HUES6 (cell line): ENCODE measurements around the gene ACVR1.

Experiments
- H3K27ac ChIP-seq: 2 replicates; pipeline ENCODE4 v1.7.0; 2013; ENCODE audit warnings: low read depth, mild to moderate bottlenecking, low read length, inconsistent platforms
- H3K27me3 ChIP-seq: 2 replicates; pipeline ENCODE4 v1.6.1; 2013; ENCODE audit warnings: low read length; ENCODE audit not compliant: control insufficient read depth, insufficient read depth
- H3K36me3 ChIP-seq: 2 replicates; pipeline ENCODE4 v1.6.1; 2013; ENCODE audit warnings: low read length; ENCODE audit not compliant: control insufficient read depth, insufficient read depth
- H3K4me1 ChIP-seq: 2 replicates; pipeline ENCODE4 v1.6.1; 2013; ENCODE audit warnings: low read length; ENCODE audit not compliant: control insufficient read depth, insufficient read depth
- H3K4me3 ChIP-seq: 2 replicates; pipeline ENCODE4 v1.5.1; 2013; ENCODE audit warnings: low read depth, low read length
- H3K9ac ChIP-seq: one replicate; pipeline ENCODE4 v1.6.1; 2013; ENCODE audit warnings: mild to moderate bottlenecking, low read length
- H3K9me3 ChIP-seq: 2 replicates; pipeline ENCODE4 v1.6.1; 2013; ENCODE audit warnings: low read depth, low read length; ENCODE audit not compliant: control insufficient read depth, insufficient read depth

ACVR1 gene

DNA sequence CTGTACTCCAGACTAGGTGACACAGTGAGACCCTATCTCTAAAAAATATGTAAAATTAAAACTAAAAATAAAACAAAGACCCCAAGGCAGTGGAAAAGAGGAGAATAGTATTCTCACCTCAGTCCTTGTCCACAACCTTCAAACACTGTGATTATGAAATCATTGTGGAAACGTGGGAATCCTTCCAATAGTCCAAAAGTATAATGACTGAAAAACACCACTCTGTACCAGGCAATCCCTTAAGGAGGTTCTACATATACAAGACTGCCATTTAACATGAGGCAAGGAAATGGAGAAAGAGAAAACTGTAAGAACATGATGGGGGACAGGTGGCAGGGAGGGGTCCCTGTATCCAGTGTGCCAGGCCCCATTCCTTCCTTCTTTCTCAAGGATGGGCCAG lies 66.1 kb downstream of the ACVR1 start:
- no peak overlapping the region for H3K9ac ChIP-seq
- no peak overlapping the region for H3K4me3 ChIP-seq
- H3K9me3 ChIP-seq = no peaks in the 10 kb centered on the region
- H3K4me1 ChIP-seq = no peaks in the 10 kb centered on the region
- H3K36me3 ChIP-seq = peaks cover 3% of the 10 kb centered on the region; the same call in 1 of the 2 replicates
- no peaks in the 10 kb centered on the region for H3K27me3 ChIP-seq
- H3K27ac ChIP-seq = no peak overlapping the region

DNA sequence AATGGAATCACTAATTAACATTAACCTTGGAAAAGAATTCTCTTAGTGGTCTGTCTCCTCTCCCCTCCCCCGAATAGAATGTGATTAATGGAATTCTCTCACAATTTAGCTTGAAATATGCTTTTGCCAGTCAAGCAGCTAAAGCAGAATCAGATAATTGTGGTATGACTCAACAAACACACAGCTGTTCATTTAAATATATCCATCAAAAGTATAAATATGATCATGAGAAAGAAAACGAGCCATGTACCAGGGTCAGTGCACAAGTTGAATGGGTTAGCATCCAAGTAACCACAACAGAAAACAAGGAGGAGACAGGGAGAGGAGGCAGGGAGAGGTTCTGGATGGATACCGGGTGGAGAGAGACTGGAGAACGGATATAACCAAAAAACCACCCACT lies 66.9 kb downstream of the ACVR1 start:
- H3K36me3 ChIP-seq = no peaks in the 10 kb centered on the region
- no peaks in the 10 kb centered on the region for H3K9me3 ChIP-seq
- no peaks in the 10 kb centered on the region for H3K27me3 ChIP-seq
- no peaks in the 10 kb centered on the region for H3K4me1 ChIP-seq
- no peak overlapping the region for H3K9ac ChIP-seq
- no peak overlapping the region for H3K4me3 ChIP-seq
- no peak overlapping the region for H3K27ac ChIP-seq

DNA sequence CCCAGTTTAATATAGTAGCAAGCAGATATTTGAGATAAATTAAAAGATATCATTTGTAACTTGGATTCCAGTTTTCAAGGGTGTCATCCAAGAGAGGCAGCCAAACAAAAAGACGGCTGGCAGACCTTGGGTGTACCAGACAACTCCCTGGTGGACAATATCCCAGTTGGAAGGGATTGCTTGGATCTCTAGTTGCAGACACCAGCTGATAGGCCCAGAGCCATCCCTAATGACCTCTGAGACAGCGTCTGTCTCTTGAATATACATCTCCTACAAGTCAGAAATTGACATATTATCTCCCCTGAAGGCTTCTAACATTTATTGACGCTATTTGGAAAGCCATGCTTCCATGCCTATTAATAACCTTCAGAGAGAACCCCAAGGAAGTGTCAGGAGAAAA lies 67.7 kb downstream of the ACVR1 start:
- no peaks in the 10 kb centered on the region for H3K36me3 ChIP-seq
- no peak overlapping the region for H3K9ac ChIP-seq
- no peak overlapping the region for H3K27ac ChIP-seq
- H3K27me3 ChIP-seq = no peaks in the 10 kb centered on the region
- no peaks in the 10 kb centered on the region for H3K9me3 ChIP-seq
- no peak overlapping the region for H3K4me3 ChIP-seq
- H3K4me1 ChIP-seq = no peaks in the 10 kb centered on the region

GRCh38 chr2:157806426-157807077 lies 69.6 kb downstream of the ACVR1 start:
- H3K9me3 ChIP-seq = no peaks in the 10 kb centered on the region
- no peaks in the 10 kb centered on the region for H3K27me3 ChIP-seq
- H3K27ac ChIP-seq = no peak overlapping the region
- H3K9ac ChIP-seq = no peak overlapping the region
- H3K4me3 ChIP-seq = no peak overlapping the region
- H3K4me1 ChIP-seq = no peaks in the 10 kb centered on the region
- no peaks in the 10 kb centered on the region for H3K36me3 ChIP-seq

DNA sequence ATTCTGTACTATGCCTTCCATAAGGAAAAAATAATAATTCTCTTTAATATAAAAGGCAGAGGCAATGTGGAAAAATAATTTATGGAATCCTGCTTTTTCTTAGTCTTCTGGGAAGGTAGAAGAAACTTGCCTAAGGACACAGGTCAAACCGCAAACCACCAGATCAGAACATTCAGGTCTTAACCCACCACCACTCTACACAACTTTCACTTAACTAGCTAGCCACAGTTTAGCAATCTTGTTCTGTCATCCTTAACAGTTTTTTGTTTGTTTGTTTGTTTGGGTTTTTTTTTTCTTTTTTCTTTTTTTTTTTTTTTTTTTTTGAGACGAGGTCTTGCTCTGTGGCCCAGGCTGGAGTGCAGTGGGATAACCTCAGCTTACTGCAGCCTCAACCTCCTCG lies 70.6 kb downstream of the ACVR1 start:
- no peak overlapping the region for H3K27ac ChIP-seq
- no peaks in the 10 kb centered on the region for H3K9me3 ChIP-seq
- no peaks in the 10 kb centered on the region for H3K27me3 ChIP-seq
- H3K4me1 ChIP-seq = no peaks in the 10 kb centered on the region
- no peak overlapping the region for H3K9ac ChIP-seq
- no peaks in the 10 kb centered on the region for H3K36me3 ChIP-seq
- no peak overlapping the region for H3K4me3 ChIP-seq

GRCh38 chr2:157804355-157804754 lies 71.8 kb downstream of the ACVR1 start:
- Histone ChIP-seq H3K9ac (no peak overlapping the region), H3K9me3 (no peaks in the 10 kb centered on the region), H3K4me1 (no peaks in the 10 kb centered on the region), H3K27ac (no peak overlapping the region), H3K36me3 (no peaks in the 10 kb centered on the region), H3K27me3 (no peaks in the 10 kb centered on the region), H3K4me3 (no peak overlapping the region)

DNA sequence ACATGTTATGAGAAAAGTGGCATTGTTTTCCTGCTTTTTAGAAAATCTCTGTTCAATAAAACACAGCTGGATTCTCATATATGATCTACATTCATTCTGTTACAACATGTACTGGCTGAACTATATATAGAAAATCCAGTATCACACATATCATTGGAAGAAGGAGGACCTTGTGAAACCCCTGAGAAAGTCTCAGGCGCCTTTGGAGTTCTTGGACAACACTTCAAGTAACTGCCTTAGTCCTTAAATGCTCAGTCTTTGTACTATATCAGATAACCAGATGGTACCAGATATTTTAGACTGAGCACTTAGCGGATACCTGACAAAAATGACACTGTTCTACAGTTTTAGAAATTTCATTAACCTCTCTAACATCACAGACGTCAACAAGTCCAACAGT lies 72.2 kb downstream of the ACVR1 start:
- H3K9me3 ChIP-seq = no peaks in the 10 kb centered on the region
- H3K4me1 ChIP-seq = no peaks in the 10 kb centered on the region
- H3K4me3 ChIP-seq = no peak overlapping the region
- H3K36me3 ChIP-seq = no peaks in the 10 kb centered on the region
- no peaks in the 10 kb centered on the region for H3K27me3 ChIP-seq
- H3K9ac ChIP-seq = no peak overlapping the region
- no peak overlapping the region for H3K27ac ChIP-seq

DNA sequence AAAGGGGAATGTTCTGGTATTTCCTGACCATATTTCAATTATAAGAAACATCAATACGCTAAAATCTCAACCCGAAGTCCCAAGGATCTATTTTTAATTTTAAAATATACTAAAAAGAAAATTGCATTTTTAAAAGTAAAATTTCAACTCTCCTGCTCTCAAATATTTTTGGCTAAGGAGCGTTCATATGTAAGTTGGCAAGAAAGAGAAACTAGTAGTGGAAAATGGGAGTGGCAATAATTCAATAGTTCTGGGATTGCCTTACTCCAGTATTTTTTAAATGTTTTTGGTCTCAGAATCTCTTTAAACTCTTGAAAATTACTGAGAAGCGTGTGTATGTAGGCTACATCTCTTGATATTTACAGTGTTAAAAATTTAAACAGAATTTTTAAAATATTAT lies 72.7 kb downstream of the ACVR1 start:
- no peak overlapping the region for H3K9ac ChIP-seq
- H3K36me3 ChIP-seq = no peaks in the 10 kb centered on the region
- no peak overlapping the region for H3K27ac ChIP-seq
- H3K4me1 ChIP-seq = no peaks in the 10 kb centered on the region
- no peaks in the 10 kb centered on the region for H3K9me3 ChIP-seq
- H3K27me3 ChIP-seq = no peaks in the 10 kb centered on the region
- H3K4me3 ChIP-seq = no peak overlapping the region

- no peak overlapping the region for H3K4me3 ChIP-seq
- no peaks in the 10 kb centered on the region for H3K9me3 ChIP-seq
- peaks cover 7% of the 10 kb centered on the region for H3K36me3 ChIP-seq
Observed at GRCh38 chr2:157800838-157801495, 75.2 kb downstream of the ACVR1 start.

DNA sequence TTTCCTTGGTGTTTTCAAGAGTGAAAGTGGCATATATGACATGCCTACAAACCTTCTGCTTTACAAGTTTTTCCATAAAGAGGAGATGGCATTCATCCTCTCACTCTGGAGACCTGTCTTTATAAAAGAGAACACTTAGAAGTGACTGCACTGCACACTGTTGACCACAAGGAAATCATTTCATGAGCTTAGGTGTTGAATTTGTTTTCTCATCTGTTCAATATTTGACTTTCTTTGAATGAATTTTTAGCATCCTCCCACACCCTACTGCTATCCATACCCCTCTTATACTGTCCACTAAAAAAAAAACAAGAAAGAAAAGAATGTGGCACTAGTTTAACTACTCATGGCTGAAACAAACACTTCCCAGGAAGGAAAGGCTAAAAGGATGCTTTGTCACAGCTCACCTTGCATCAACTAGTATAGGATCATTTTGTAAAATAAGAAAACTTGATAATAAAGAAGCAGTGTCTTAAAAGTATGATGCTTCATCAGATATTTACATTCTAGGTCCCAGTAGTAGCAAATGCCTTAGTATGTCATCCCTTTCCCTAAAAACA lies 83.0 kb downstream of the ACVR1 start:
- Histone ChIP-seq H3K9me3 (no peaks in the 10 kb centered on the region), H3K36me3 (peaks cover 7% of the 10 kb centered on the region), H3K4me1 (peaks cover 13% of the 10 kb centered on the region; the same call in 1 of the 2 replicates), H3K27me3 (no peaks in the 10 kb centered on the region), H3K27ac (no peak overlapping the region), H3K4me3 (no peak overlapping the region), H3K9ac (no peak overlapping the region)

More at GRCh38 chr2:157800838-157801495, 75.2 kb downstream of the ACVR1 start:
- no peaks in the 10 kb centered on the region for H3K4me1 ChIP-seq
- no peaks in the 10 kb centered on the region for H3K27me3 ChIP-seq
- no peak overlapping the region for H3K27ac ChIP-seq
- no peak overlapping the region for H3K9ac ChIP-seq

GRCh38 chr2:157792335-157793052 lies 83.6 kb downstream of the ACVR1 start:
- 0 out of 2 replicates have a peak, but pooled peaks cover 2% of the 10 kb centered on the region for H3K36me3 ChIP-seq
- no peaks in the 10 kb centered on the region for H3K27me3 ChIP-seq
- H3K4me1 ChIP-seq = peaks cover 18% of the 10 kb centered on the region; the same call in 1 of the 2 replicates
- H3K27ac ChIP-seq = no peak overlapping the region
- no peak overlapping the region for H3K9ac ChIP-seq
- H3K9me3 ChIP-seq = no peaks in the 10 kb centered on the region
- H3K4me3 ChIP-seq = no peak overlapping the region
